ENCODE measurements around the gene MYO1B. TPM values are rescaled to one million over a fixed set of nuclear protein-coding genes. Genes with fewer than 3 reads are reported as not detected.
"Not testable (repeated sequence)": the region's sequence is repeated elsewhere in the genome, so short reads cannot be mapped to it uniquely, and the experiment has no call there.

MYO1B gene
- total RNA-seq, 1 donor: 177 TPM

- DNase-seq (ENCODE audit: low read depth): no peak
- no peak for TF ChIP-seq CTCF (IDR thresholded peaks at IDR 0.05; ENCODE audit: insufficient read depth, low read depth, low read length)
- no peak overlapping the region for H3K4me3 ChIP-seq (ENCODE audit: low read depth, low read length)
Observed at GRCh38 chr2:191443446-191443845, 198.2 kb downstream of the MYO1B start.

GRCh38 chr2:191446910-191447309 lies 201.7 kb downstream of the MYO1B start:
- peak; percentile 58 for DNase-seq (ENCODE audit: low read depth)
- no peak overlapping the region for H3K4me3 ChIP-seq (ENCODE audit: low read depth, low read length)
- no peak for TF ChIP-seq CTCF (IDR thresholded peaks at IDR 0.05; ENCODE audit: insufficient read depth, low read depth, low read length)

GRCh38 chr2:191451116-191451515 lies 205.9 kb downstream of the MYO1B start:
- no peak overlapping the region for H3K4me3 ChIP-seq (ENCODE audit: low read depth, low read length)
- no peak for DNase-seq (ENCODE audit: low read depth)
- TF ChIP-seq CTCF (IDR thresholded peaks at IDR 0.05; ENCODE audit: insufficient read depth, low read depth, low read length): no peak

- TF ChIP-seq CTCF (IDR thresholded peaks at IDR 0.05; ENCODE audit: insufficient read depth, low read depth, low read length): no peak
- DNase-seq (ENCODE audit: low read depth): no peak
- no peak overlapping the region for H3K4me3 ChIP-seq (ENCODE audit: low read depth, low read length)
Observed at GRCh38 chr2:191452065-191452464, 206.9 kb downstream of the MYO1B start.

GRCh38 chr2:191453761-191454160 lies 208.6 kb downstream of the MYO1B start:
- no peak for TF ChIP-seq CTCF (IDR thresholded peaks at IDR 0.05; ENCODE audit: insufficient read depth, low read depth, low read length)
- no peak overlapping the region for H3K4me3 ChIP-seq (ENCODE audit: low read depth, low read length)
- no peak for DNase-seq (ENCODE audit: low read depth)

- DNase-seq (ENCODE audit: low read depth): not testable (repeated sequence)
Observed at GRCh38 chr2:191456506-191456905, 211.3 kb downstream of the MYO1B start.

GRCh38 chr2:191459158-191459557 lies 214.0 kb downstream of the MYO1B start:
- no peak for DNase-seq (ENCODE audit: low read depth)

More at GRCh38 chr2:191456506-191456905, 211.3 kb downstream of the MYO1B start:
- H3K4me3 ChIP-seq (ENCODE audit: low read depth, low read length): not testable (repeated sequence)

More at GRCh38 chr2:191459158-191459557, 214.0 kb downstream of the MYO1B start:
- H3K4me3 ChIP-seq (ENCODE audit: low read depth, low read length): no peak overlapping the region
- no peak for TF ChIP-seq CTCF (IDR thresholded peaks at IDR 0.05; ENCODE audit: insufficient read depth, low read depth, low read length)
